AG09319 (cell line): ENCODE measurements around the gene FBXW10B.
"Not testable (repeated sequence)": the region's sequence is repeated elsewhere in the genome, so short reads cannot be mapped to it uniquely, and the experiment has no call there.

Experiments used
- DNase-seq: peaks from one replicate; pipeline ENCODE4 v3.0.0-alpha.2; 2010; ENCODE audit warnings: low read depth; ENCODE audit errors: extremely low read depth

FBXW10B gene

DNA sequence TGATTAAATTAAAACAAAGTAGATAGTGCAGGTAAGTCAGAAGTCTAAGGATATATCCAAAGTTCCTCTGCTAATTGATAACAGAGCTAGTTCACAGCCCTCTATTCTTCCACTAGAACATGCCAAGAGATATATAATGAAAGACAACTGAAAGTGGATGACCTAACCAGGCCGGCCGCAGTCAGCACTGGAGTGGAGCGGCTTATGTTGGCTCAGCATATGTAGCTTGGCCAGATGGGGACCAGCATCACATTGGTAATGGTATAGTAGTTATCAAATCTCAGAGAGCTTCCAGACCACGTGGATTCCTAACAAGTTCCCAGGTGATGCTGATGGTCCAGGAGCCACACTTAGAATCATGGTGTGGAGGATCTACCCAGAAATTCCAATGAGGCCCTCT lies 38.0 kb downstream of the FBXW10B start:
- DNase-seq = not testable (repeated sequence)

DNA sequence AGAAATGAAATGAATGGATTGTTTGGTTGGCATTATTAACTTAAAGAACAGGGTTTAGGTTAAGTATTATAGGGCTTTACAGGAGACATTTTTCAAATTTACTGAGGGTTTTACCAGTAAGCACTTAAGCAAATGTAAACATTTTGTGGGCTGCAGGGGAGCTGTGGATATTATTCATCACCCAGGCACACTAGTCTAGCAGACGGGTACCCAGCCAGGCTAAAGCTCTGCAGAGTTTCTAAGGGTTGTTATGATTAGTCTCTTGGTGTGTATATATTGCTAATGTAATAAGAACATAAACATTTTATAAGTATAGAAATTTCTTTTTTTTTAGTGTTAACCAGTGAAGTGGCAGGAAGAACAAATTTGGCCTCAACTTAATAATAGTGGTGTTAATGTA lies 42.7 kb downstream of the FBXW10B start:
- not testable (repeated sequence) for DNase-seq

DNA sequence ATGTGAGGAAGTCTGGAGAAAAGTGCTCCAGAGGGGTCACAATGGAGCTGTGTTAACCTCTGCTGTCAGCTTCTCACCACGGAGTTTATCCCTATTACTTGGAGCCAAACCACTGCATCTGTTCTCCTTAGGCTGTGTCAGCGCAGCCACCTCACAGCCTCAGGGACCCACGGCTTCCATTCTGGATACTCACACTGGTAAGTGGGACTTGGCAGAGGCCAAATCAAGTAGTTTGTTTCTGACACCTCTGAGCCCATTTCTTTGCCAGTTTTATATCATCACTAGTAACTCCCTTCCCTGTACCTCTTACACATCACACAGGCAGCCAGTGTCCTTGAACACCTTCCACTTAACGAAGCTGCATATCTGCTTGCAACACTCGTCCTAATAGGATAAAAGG lies 44.8 kb downstream of the FBXW10B start:
- DNase-seq = not testable (repeated sequence)

DNA sequence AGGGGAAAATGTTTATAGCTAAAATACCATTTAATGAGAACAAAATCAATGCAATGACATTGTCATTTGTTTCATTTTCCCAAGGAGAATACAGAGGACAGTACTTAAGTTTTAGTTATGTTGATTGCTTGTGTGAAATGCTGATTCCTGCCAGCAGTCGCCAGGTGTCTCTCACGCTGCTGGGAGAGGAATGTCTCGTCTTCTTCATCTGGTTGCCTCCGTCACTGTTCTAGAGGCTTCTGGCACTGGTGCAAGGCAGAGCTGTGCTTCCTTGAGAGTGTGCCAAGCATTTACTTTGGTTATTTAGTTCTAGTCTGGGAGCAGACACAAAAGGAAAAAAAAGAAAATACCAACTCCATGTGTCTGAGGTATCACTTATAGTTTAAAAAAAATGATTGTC lies 45.6 kb downstream of the FBXW10B start:
- DNase-seq = not testable (repeated sequence)
